Stimulated activated CD4-positive, alpha-beta T cell treated with anti-CD3 and anti-CD28 coated beads, Interleukin-1b, Interleukin-23, amount 100 ng/mL, for 48 hours (primary cell): ENCODE data around the gene TGFB1I1.
"Not testable (repeated sequence)": the region's sequence is repeated elsewhere in the genome, so short reads cannot be mapped to it uniquely, and the experiment has no call there.

ENCODE experiments used
- DNase-seq: peaks from one replicate; pipeline ENCODE4 v3.0.0-alpha.2; 2020

The TGFB1I1 gene

GRCh38 chr16:31523768-31524167 lies 51.8 kb downstream of the TGFB1I1 start:
- DNase-seq, result not testable (repeated sequence)

GRCh38 chr16:31525113-31525512 lies 53.2 kb downstream of the TGFB1I1 start:
- no peak for DNase-seq
